Ovary (tissue), 3 donors: Measurements from ENCODE around the gene MYBPH.

Source experiments
- EP300 ChIP-seq: sonication (generic); formaldehyde crosslinking; IDR thresholded peaks from one replicate; pipeline ENCODE4 v1.6.1; 2017; ENCODE audit warnings: antibody characterized with exemption
- POLR2A ChIP-seq: fragments of 450-650 bp; IDR thresholded peaks from one replicate; pipeline ENCODE4 v1.6.1; 2017; ENCODE audit warnings: antibody characterized with exemption, mild to moderate bottlenecking, moderate library complexity
- TF ChIP-seq, protein P1 (sequence below), 3 donors: fragments of 450-650 bp in 2 of 3; fragments of 200-600 bp in 1 of 3; IDR thresholded peaks; one replicate each; pipeline versions ENCODE4 v1.5.1 to v1.8.0; 2016 to 2022; ENCODE audit warnings: antibody characterized with exemption in 3 of 3, mild to moderate bottlenecking in 1 of 3
- donor health status: DM: no; HTN: no; CAD: no.

DNA sequence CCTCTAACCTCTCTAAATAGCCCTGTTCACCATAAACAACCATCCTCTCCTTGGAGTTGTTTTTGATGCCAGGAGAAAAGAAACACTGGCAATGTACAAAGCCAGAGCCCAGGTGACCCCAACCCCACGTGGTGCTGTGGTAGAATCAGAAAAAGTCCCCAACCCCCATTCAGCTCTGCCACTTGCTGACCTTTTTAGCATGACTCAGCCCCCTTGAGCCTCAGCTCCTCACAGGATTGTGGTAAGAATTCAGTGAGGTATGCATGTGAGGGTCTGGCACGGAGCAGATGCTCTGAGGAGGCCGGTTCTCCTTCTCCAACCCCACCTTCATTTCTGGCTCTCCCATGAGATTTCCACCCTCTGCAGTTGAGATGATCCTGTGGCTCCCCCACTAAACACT lies 22.0 kb upstream of the MYBPH start:
- TF ChIP-seq EP300 (no peak), POLR2A (no peak)
- TF ChIP-seq, protein P1, sequence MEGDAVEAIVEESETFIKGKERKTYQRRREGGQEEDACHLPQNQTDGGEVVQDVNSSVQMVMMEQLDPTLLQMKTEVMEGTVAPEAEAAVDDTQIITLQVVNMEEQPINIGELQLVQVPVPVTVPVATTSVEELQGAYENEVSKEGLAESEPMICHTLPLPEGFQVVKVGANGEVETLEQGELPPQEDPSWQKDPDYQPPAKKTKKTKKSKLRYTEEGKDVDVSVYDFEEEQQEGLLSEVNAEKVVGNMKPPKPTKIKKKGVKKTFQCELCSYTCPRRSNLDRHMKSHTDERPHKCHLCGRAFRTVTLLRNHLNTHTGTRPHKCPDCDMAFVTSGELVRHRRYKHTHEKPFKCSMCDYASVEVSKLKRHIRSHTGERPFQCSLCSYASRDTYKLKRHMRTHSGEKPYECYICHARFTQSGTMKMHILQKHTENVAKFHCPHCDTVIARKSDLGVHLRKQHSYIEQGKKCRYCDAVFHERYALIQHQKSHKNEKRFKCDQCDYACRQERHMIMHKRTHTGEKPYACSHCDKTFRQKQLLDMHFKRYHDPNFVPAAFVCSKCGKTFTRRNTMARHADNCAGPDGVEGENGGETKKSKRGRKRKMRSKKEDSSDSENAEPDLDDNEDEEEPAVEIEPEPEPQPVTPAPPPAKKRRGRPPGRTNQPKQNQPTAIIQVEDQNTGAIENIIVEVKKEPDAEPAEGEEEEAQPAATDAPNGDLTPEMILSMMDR (IDR thresholded peaks at IDR 0.05): no peak
